Measurements from ENCODE around the gene GJD2. TPM values are rescaled to one million over a fixed set of nuclear protein-coding genes. Genes with fewer than 3 reads are reported as not detected.
A peak's percentile ranks its signal among the peaks of the same experiment; 100 is the strongest.

GJD2 gene
- total and polyA plus RNA-seq, 2 of the 13 experiments (the other 11 are each of a cell fraction or from before 2014, with no cell fraction given) = not detected

- H3K36me3 ChIP-seq (replicated peaks in 1 of 2; ENCODE audit: control insufficient read depth in 1 of 2, insufficient read depth in 2 of 2, low read length in 2 of 2) = no peaks in the 10 kb centered on the region
- no TSS peak for BruUV-seq (replicated peaks)
- no peaks in the 10 kb centered on the region for H3K79me2 ChIP-seq (ENCODE audit: insufficient read depth, low read length)
- FAIRE-seq (no peak), DNase-seq (ENCODE audit: low spot score) (no peak), ATAC-seq (no peak)
- H3K4me2 ChIP-seq (ENCODE audit: low read depth, low read length) = no peak overlapping the region
- no peak overlapping the region for H2AFZ ChIP-seq (ENCODE audit: low read length)
- no peaks in the 10 kb centered on the region for H3K4me1 ChIP-seq (ENCODE audit: insufficient read depth, low read length)
- no peak overlapping the region for H3K4me3 ChIP-seq (replicated peaks in 1 of 3; ENCODE audit: insufficient read depth in 1 of 3, low read depth in 2 of 3, low read length in 3 of 3)
- H3K27ac ChIP-seq (ENCODE audit: extremely low read length, insufficient read depth, low read length) = no peak overlapping the region
- no peaks in the 10 kb centered on the region for H4K20me1 ChIP-seq (ENCODE audit: insufficient read depth, low read length)
- ChIA-PET POLR2A (no interaction called here), CTCF (ENCODE audit: low intra/inter-chr PET ratio, low total read pairs) (no interaction called here)
- H3K9ac ChIP-seq (ENCODE audit: insufficient read depth, low read depth, low read length) = no peak overlapping the region
- WGBS (ENCODE audit: low lambda C conversion rate) = 0% methylated on average over 3 of the region's 3 CpGs
- in situ Hi-C loops (cut with HindIII; ENCODE audit: extremely low pct_ligation_motif_present, low pct_unique_long_range_greater_than_20kb) (no loop called here), intact Hi-C loops (cut with micrococcal nuclease; ENCODE audit: unreplicated experiment) (loop anchor here (2.0 kb wide), 1 partner anchor 20 kb away; no protein-coding TSS in a partner anchor)
- H3K27me3 ChIP-seq (ENCODE audit: control insufficient read depth in 1 of 2, insufficient read depth in 2 of 2, low read length in 2 of 2) = 0 out of 5 replicates have a peak, but pooled peaks cover 0 to 5% of the 10 kb centered on the region in 2 experiments
- H3K9me3 ChIP-seq (ENCODE audit: low read length) = no peaks in the 10 kb centered on the region
- TF ChIP-seq ZBTB44 (CRISPR knock-in tag; IDR thresholded peaks at IDR 0.05) = no peak
- peak in 1 of 2 experiments; percentile 31; a peak in 1 of 4 replicates for TF ChIP-seq MAFK (conservative IDR thresholded peaks at IDR 0.05 in 1 of 2, IDR thresholded peaks at IDR 0.05 in 1 of 2; ENCODE audit: low read length in 2 of 2)
- TF ChIP-seq BRCA1 (CRISPR knock-in tag; IDR thresholded peaks at IDR 0.05) = no peak
- TF ChIP-seq MIER2 (CRISPR knock-in tag; IDR thresholded peaks at IDR 0.05) = no peak
- no peak for TF ChIP-seq DNMT3B (CRISPR knock-in tag; conservative IDR thresholded peaks at IDR 0.05)
- no peak for TF ChIP-seq KLF11 (CRISPR knock-in tag; IDR thresholded peaks at IDR 0.05)
Observed at GRCh38 chr15:34730701-34731100, 24.1 kb downstream of the GJD2 start.

- WGBS (ENCODE audit: low lambda C conversion rate) = 0% methylated on average over 1 of the region's 1 CpG
- Histone ChIP-seq H3K9ac (ENCODE audit: insufficient read depth, low read depth, low read length) (no peak overlapping the region), H3K27me3 (ENCODE audit: control insufficient read depth in 1 of 2, insufficient read depth in 2 of 2, low read length in 2 of 2) (0 out of 5 replicates have a peak, but pooled peaks cover 0 to 5% of the 10 kb centered on the region in 2 experiments), H2AFZ (ENCODE audit: low read length) (no peak overlapping the region), H3K79me2 (ENCODE audit: insufficient read depth, low read length) (no peaks in the 10 kb centered on the region), H4K20me1 (ENCODE audit: insufficient read depth, low read length) (no peaks in the 10 kb centered on the region), H3K4me1 (ENCODE audit: insufficient read depth, low read length) (no peaks in the 10 kb centered on the region), H3K36me3 (replicated peaks in 1 of 2; ENCODE audit: control insufficient read depth in 1 of 2, insufficient read depth in 2 of 2, low read length in 2 of 2) (no peaks in the 10 kb centered on the region), H3K9me3 (ENCODE audit: low read length) (no peaks in the 10 kb centered on the region), H3K27ac (ENCODE audit: extremely low read length, insufficient read depth, low read length) (no peak overlapping the region), H3K4me3 (replicated peaks in 1 of 3; ENCODE audit: insufficient read depth in 1 of 3, low read depth in 2 of 3, low read length in 3 of 3) (no peak overlapping the region), H3K4me2 (ENCODE audit: low read depth, low read length) (no peak overlapping the region)
- BruUV-seq (replicated peaks) = no TSS peak
- TF ChIP-seq BCL6 (CRISPR knock-in tag; IDR thresholded peaks at IDR 0.05) = no peak
- in situ Hi-C loops (cut with HindIII; ENCODE audit: extremely low pct_ligation_motif_present, low pct_unique_long_range_greater_than_20kb) (no loop called here), intact Hi-C loops (cut with micrococcal nuclease; ENCODE audit: unreplicated experiment) (loop anchor here (2.0 kb wide), 1 partner anchor 21 kb away; no protein-coding TSS in a partner anchor)
- FAIRE-seq (no peak), DNase-seq (ENCODE audit: low spot score) (no peak), ATAC-seq (no peak)
- POLR2A ChIA-PET = no interaction called here
- CTCF ChIA-PET (ENCODE audit: low intra/inter-chr PET ratio, low total read pairs) = no interaction called here
Observed at GRCh38 chr15:34729886-34730285, 24.9 kb downstream of the GJD2 start.
